ENCODE measurements around the gene RAB35.

The RAB35 gene

DNA sequence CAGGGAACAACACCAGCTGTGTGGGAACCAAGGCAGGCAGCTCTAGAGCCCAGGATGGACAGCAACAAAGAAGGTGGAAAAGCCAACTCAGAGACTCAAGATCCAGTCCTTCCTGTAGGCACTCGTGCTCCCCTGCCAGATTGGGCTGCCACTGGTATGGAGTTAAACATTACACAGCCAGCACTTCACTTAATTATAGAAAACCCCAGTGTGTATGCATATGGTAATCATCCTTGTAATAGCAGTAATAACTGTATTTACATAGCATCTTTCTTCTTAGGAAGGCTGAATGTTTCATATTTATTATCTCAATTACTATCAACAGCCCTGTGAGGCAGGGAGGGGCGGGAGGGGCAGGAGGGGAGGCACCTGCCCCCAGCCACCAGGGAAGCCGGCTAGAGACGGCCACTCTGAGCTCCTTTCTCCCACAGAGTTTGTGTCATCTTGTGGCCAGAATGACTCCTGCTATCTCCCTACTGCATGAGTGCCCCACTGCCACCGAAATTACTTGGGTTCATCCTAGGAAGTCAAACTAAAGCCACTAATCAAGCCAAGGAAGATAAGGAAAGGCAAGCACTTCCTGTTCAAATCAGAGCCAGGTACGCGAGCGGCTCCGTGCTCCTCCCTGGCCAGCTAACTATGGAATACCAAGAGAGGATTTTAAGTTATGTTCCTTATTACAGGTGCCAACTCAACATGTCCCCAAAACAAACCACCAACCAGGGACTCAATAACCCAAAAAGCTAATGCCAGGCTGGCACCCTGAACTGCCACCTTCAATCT, 15.7 kb upstream of the RAB35 start:
- no peak for DNase-seq

DNA sequence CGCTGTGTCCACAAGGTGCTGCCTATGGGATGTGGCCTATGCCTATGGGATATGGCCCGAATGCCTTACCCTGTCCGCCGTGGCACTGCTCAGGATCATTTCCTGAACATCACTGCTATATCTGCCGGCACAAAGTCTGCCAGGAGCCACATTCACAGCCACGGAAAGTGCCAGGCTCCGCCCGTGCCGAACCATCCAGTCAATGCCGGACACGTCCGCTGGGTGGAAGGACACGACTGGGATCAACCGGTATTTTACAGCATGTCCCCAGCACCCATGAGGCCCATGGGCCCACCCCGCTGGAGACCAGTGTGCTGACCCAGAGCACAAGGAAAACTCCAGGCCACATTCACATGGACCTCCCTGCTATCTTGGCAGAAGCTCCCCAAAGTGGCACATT, 14.6 kb upstream of the RAB35 start:
- no peak for DNase-seq

- DNase-seq: no peak
Observed at GRCh38 chr12:120130011-120130410, 13.5 kb upstream of the RAB35 start.

GRCh38 chr12:120126635-120127005, 10.1 kb upstream of the RAB35 start:
- no peak for DNase-seq

DNA sequence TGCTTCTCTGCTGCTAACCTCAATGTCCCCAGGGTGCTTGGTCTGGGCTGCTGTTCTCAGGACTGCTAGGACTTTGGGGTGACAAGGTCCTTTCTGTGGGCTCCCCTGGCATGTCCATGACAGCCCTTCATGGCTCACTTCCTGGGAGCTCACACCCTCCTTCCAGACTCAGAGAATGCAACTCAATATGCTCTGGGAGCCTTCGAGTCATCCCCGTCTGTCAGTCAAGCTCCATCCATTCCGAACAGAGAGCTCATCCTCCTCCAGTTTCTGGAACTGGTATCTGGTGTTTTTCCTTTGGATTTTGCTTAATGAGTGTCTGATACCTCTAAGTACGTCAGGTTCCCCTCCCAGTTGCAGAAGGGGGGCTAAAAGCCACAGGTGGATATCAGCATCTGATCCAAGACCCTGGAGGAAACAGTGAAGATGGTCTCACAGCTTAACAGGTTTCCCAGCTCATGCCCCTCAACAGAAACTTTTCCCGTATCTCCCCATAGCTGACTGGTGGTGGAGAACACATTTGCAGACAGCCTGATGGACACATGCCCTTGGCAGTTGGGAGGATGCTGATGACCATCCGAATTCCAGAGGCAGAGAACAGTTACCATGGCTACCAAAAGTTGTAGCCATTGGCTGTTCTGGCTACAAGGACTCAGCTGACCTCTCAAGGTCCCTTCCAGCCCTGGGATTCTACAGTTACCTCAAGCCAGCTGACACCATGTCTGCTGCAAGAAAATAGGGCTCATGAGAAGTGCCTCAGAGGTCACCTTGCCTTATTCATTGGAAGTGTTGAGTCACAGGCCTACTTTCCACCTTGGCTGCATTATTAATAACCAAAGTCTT, 9.5 kb upstream of the RAB35 start:
- no peak for DNase-seq

DNA sequence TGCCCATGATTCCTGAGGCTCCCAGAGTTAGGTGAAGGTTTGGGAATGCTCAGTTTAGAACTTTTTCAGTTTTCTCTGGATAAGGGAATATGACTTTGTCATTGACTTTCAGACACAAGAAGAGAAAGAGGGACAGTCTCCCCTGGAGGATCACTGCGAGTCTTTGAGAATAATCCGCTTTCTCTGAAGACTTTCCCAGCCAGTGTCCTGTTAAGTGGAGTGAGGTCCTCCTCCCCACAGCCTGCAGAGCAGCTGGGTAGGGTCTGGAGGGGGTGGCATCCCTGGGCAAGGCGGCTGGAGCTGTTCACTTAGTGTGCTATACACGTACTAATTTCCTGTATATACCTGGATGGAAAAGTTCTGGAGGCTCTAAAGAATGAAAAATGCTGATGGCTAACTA, 8.5 kb upstream of the RAB35 start:
- no peak for DNase-seq

DNA sequence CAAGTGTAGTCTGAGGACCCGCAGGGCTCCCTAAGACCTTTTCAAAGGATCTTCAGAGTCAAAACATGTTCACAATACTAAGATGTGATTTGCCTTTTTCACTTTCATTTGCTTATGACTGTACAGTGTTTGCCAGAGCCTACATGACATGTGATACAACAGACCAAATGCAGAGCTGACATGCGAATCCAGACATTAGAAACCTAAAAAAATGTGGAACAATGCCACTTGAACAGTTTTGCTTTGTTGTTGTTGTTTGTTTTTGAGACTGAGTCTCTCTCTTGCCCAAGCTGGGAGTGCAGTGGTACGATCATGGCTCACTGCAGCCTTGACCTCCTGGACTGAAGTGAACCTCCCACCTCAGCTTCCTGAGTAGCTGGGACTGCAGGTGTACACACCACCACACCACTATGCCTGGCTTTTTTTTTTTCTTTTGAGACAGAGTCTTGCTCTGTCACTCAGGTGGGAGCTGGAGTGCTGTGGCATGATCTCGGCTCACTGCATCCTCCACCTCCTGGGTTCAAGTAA, 5.3 kb upstream of the RAB35 start:
- DNase-seq: no peak

GRCh38 chr12:120121343-120121742, 4.8 kb upstream of the RAB35 start:
- DNase-seq: no peak

- no peak for DNase-seq
Observed at GRCh38 chr12:120119271-120119973, 2.9 kb upstream of the RAB35 start.

- DNase-seq: no peak
Observed at GRCh38 chr12:120118321-120119061, 1.9 kb upstream of the RAB35 start.

DNA sequence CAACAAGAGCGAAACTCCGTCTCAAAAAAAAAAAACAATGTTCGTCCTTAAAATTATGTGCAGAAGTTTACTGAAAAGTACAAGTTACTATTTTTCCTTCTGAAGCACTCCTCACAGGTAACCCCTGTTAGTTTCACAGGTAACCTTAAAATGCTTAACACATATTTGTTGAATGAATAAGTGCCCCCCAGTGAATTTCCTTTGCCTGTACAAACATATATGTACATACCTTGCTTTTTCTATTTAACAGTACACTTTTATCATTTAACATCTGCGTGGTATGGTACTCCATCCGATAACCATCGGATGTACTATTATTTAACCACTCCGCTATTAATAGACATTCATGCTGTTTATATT, 1.4 kb upstream of the RAB35 start:
- DNase-seq: no peak

- peak; percentile 81 for DNase-seq
Observed at GRCh38 chr12:120116792-120117651, 469 bp upstream of the RAB35 start.

DNA sequence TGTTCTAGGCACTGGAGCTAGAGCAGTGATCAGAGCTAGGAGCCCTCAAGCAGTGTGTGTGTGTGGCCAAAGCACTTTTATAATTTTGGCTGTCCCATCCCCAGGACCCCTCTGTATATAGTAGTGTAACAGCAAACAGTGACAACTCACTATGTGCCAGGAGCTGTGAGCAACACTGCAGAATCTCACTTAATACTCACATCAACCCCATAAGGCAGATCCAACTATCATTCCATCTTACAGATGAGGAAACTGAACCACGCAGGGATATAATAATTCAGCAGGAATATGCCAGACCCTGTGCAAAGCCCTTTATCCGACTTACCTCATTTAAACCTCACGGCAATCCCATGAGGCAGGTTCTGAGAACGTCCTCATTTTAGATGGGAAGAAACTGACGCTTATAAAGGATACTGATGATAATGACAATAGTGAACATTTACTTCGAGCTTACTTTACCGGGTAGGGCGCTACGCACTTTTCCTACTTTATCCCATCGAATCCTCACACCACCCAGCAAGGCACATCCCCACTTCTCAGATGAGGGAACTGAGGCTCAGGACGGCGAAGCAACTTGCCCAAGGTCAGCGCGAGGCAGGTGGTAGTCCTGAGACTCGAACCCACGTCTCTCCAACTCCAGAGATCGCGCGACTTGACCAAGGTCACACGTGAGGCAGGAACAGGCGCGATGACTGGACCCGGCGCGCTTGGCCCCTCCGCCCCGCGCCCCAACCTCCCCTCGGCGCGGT, 687 bp downstream of the RAB35 start:
- no peak for DNase-seq

DNA sequence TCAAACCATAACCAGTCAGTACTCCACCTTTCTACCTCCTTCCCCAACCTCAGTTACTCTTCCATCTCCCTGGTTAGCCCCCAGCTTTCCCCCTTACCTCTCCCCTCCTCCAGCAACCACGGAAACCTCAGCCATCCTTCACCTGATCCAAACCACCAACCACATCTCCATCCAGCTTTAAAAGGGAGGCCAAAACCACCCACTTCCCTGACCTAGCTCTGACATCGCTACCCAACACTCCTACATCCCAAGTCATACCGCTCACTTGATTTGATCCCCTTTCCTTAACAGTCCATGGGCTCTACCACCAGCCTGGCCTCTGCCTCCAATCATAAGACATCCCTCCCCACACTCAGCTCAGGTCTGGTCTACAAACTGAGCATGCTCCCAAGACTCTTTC, 1.5 kb downstream of the RAB35 start:
- no peak for DNase-seq

- DNase-seq: no peak
Observed at GRCh38 chr12:120110550-120111501, 5.7 kb downstream of the RAB35 start.

- no peak for DNase-seq
Observed at GRCh38 chr12:120109570-120110267, 6.8 kb downstream of the RAB35 start.

- DNase-seq: no peak
Observed at GRCh38 chr12:120106151-120106550, 10.4 kb downstream of the RAB35 start.

- no peak for DNase-seq
Observed at GRCh38 chr12:120103371-120103770, 13.2 kb downstream of the RAB35 start.

DNA sequence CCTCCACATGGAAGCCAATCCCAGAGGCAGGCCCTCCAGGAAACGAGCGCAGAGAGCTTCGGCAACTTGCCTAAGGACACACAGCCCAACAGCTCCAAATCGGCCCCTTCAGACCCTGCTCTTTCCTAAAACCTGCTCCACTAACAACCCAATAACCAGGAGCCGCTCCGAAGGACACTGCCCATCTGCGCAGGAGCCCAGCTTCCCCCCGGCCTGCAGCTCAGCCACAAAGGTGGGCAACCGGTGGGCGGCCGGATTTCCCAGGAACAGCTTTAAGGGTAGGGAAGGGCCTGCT, 13.6 kb downstream of the RAB35 start:
- no peak for DNase-seq
